K562 (cell line): ENCODE data around the gene LYAR. TPM values are rescaled to one million over a fixed set of nuclear protein-coding genes. Genes with fewer than 3 reads are reported as not detected.

Source experiments
- CTBP1 ChIP-seq: fragments of 450-650 bp; IDR thresholded peaks from 2 replicates; pipeline ENCODE4 v1.6.1; 2016; ENCODE audit warnings: borderline replicate concordance
- ELF2 ChIP-seq: fragments of 250-450 bp; sonication (Bioruptor Pico); IDR thresholded peaks from 2 replicates; pipeline ENCODE4 v1.5.0; 2021; ENCODE audit warnings: mild to moderate bottlenecking
- FOXA3 ChIP-seq, 2 experiments: fragments of 450-650 bp in 1 of 2; sonication (generic) in 1 of 2; formaldehyde crosslinking; IDR thresholded peaks in 1 of 2; conservative IDR thresholded peaks in 1 of 2; 2 replicates each; pipeline versions ENCODE4 v1.4.0 to v1.8.0; 2020 to 2022; ENCODE audit warnings: mild to moderate bottlenecking in 2 of 2, missing genetic modification reagents in 1 of 2
- FOXP4 ChIP-seq: sonication (generic); formaldehyde crosslinking; IDR thresholded peaks from 2 replicates; pipeline ENCODE4 v1.8.0; 2022; ENCODE audit warnings: mild to moderate bottlenecking, missing genetic modification reagents, borderline replicate concordance
- JUND ChIP-seq, 2 experiments: IDR thresholded peaks; 2 replicates in 1 of 2; 3 replicates in 1 of 2; pipeline ENCODE4 v1.6.1; 2011; ENCODE audit warnings: borderline replicate concordance in 2 of 2, low read depth in 2 of 2, low read length in 2 of 2, improper control_type of control experiment in 1 of 2, missing biosample characterization in 1 of 2, missing genetic modification characterization in 1 of 2, missing genetic modification reagents in 1 of 2
- MCM3 ChIP-seq: fragments of 450-650 bp; IDR thresholded peaks from 2 replicates; pipeline ENCODE4 v1.6.1; 2016
- MTA3 ChIP-seq: fragments of 450-650 bp; formaldehyde crosslinking; IDR thresholded peaks from 2 replicates; pipeline ENCODE4 v1.6.1; 2017; ENCODE audit warnings: mild to moderate bottlenecking, borderline replicate concordance
- NR2C2 ChIP-seq, 2 experiments: fragments of 200-800 bp in 1 of 2; sonication (Bioruptor generic) in 1 of 2; sonication (generic) in 1 of 2; formaldehyde crosslinking in 1 of 2; IDR thresholded peaks; 2 replicates each; pipeline versions ENCODE4 v1.6.1 to v1.8.0; 2016 to 2022; ENCODE audit warnings: mild to moderate bottlenecking in 1 of 2, missing compliant biosample characterization in 1 of 2, missing genetic modification characterization in 1 of 2, missing genetic modification reagents in 1 of 2
- RCOR1 ChIP-seq, 2 experiments: IDR thresholded peaks; 2 replicates each; pipeline ENCODE4 v1.6.1; 2012; ENCODE audit warnings: low read depth in 2 of 2, low read length in 2 of 2, borderline replicate concordance in 1 of 2, improper control_type of control experiment in 1 of 2
- REST ChIP-seq, 2 experiments: fragments of 450-650 bp; formaldehyde crosslinking in 1 of 2; IDR thresholded peaks; 2 replicates each; pipeline versions ENCODE4 v1.4.0 to v1.6.1; 2014 to 2020; ENCODE audit warnings: mild to moderate bottlenecking in 2 of 2, borderline replicate concordance in 1 of 2, low read depth in 1 of 2
- TAF9B ChIP-seq: fragments of 450-650 bp; IDR thresholded peaks from 2 replicates; pipeline ENCODE4 v1.6.1; 2018; ENCODE audit warnings: mild to moderate bottlenecking; ENCODE audit not compliant: partially characterized antibody
- ZNF174 ChIP-seq: fragments of 250-450 bp; sonication (Bioruptor Pico); IDR thresholded peaks from 2 replicates; pipeline ENCODE4 v1.4.0; 2020; ENCODE audit warnings: mild to moderate bottlenecking
- ZNF354B ChIP-seq: fragments of 250-450 bp; sonication (Bioruptor Pico); IDR thresholded peaks from 2 replicates; pipeline ENCODE4 v1.4.0; 2020
- polyA plus RNA-seq, 8 experiments: library from polyadenylated mRNA; depleted of rRNA in 4 of 8; stranded (reverse) in 5 of 8; unstranded in 3 of 8; fragments of >200 nt; fragmentation: Nextera tagmentation in 2 of 8; fragmentation: Illumina TruSeq in 1 of 8; extraction: Ambion mirVana in 2 of 8; extraction: Trizol in 1 of 8; gene quantifications; 2 replicates each; pipeline versions ENCODE4 v1.2.1 to v1.2.3, GENCODE V29; 2011 to 2014; ENCODE audit warnings: inconsistent platforms in 1 of 8, missing spikeins in 1 of 8
- total RNA-seq, 7 experiments: library from RNA; depleted of rRNA in 6 of 7; stranded (reverse); fragments of >200 nt in 6 of 7; fragmentation: Illumina TruSeq in 2 of 7; extraction: Trizol in 2 of 7; gene quantifications; 2 replicates each; pipeline versions ENCODE4 v1.2.1 to v1.2.3, GENCODE V29; 2011 to 2021; ENCODE audit warnings: low replicate concordance in 1 of 7
- TF ChIP-seq, protein P1 (sequence below): sonication (generic); formaldehyde crosslinking; IDR thresholded peaks from 2 replicates; pipeline ENCODE4 v1.9.0; 2022; ENCODE audit warnings: mild to moderate bottlenecking, missing genetic modification reagents

Gene LYAR
- total and polyA plus RNA-seq, 9 of the 15 experiments (the other 6 are each of a cell fraction or from before 2014, with no cell fraction given): 28.3 to 172 (median 127) TPM

GRCh38 chr4:4327652-4328121, 37.7 kb upstream of the LYAR start (continued):
- TF ChIP-seq, protein P1, sequence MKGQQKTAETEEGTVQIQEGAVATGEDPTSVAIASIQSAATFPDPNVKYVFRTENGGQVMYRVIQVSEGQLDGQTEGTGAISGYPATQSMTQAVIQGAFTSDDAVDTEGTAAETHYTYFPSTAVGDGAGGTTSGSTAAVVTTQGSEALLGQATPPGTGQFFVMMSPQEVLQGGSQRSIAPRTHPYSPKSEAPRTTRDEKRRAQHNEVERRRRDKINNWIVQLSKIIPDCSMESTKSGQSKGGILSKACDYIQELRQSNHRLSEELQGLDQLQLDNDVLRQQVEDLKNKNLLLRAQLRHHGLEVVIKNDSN (CRISPR knock-in tag): peak; percentile 66
- no peak for TF ChIP-seq JUND (IDR thresholded peaks at IDR 0.05; ENCODE audit: borderline replicate concordance, low read depth, low read length)
- peak; percentile 9; the same call in 1 of the 3 replicates for TF ChIP-seq JUND (tag; IDR thresholded peaks at IDR 0.05; ENCODE audit: borderline replicate concordance, low read depth, low read length)
- peak in 1 of 2 experiments; percentile 50; a peak in 1 of 4 replicates for TF ChIP-seq RCOR1 (IDR thresholded peaks at IDR 0.05; ENCODE audit: borderline replicate concordance in 1 of 2, low read depth in 2 of 2, low read length in 2 of 2)
- TF ChIP-seq CTBP1: peak; percentile 48; the same call in 1 of the 2 replicates
- TF ChIP-seq FOXA3 (CRISPR knock-in tag; conservative IDR thresholded peaks at IDR 0.05 in 1 of 2, IDR thresholded peaks at IDR 0.05 in 1 of 2): 0 out of 4 replicates have a peak, but pooled peaks of 1 of the 2 experiments have one; percentile 19
- TF ChIP-seq ELF2 (CRISPR knock-in tag): no peak
- no peak for TF ChIP-seq NR2C2 (CRISPR knock-in tag; IDR thresholded peaks at IDR 0.05)
- TF ChIP-seq NR2C2 (tag; IDR thresholded peaks at IDR 0.05): peak; percentile 25; the same call in 1 of the 2 replicates
- TF ChIP-seq ZNF174 (CRISPR knock-in tag): no peak
- peak; percentile 67; the same call in 1 of the 2 replicates for TF ChIP-seq MTA3
- TF ChIP-seq FOXP4 (CRISPR knock-in tag): no peak
- TF ChIP-seq TAF9B: no peak
- no peak for TF ChIP-seq MCM3
- TF ChIP-seq REST (IDR thresholded peaks at IDR 0.05; ENCODE audit: borderline replicate concordance): 0 out of 2 replicates have a peak, but pooled peaks have one; percentile 6
- no peak for TF ChIP-seq REST (CRISPR knock-in tag; IDR thresholded peaks at IDR 0.05; ENCODE audit: low read depth)
- TF ChIP-seq ZNF354B (CRISPR knock-in tag): no peak
